HL-60 (cell line): Measurements from ENCODE around the gene FKRP.

ENCODE experiments used
- DNase-seq, 2 experiments: peaks; one replicate each; pipeline ENCODE4 v3.0.0-alpha.2; 2010 to 2020; ENCODE audit warnings: low read depth in 1 of 2, low spot score in 1 of 2
- H3K27ac ChIP-seq: fragments of 250-450 bp; sonication (Bioruptor Pico); replicated peaks from 2 replicates; pipeline ENCODE4 v1.5.1; 2020; ENCODE audit warnings: mild to moderate bottlenecking, moderate library complexity
- H3K27me3 ChIP-seq: fragments of 250-450 bp; sonication (Bioruptor Pico); 2 replicates; pipeline ENCODE4 v1.5.1; 2021; ENCODE audit warnings: mild to moderate bottlenecking, moderate library complexity; ENCODE audit not compliant: insufficient read depth, poor library complexity, severe bottlenecking
- H3K4me3 ChIP-seq: replicated peaks from 2 replicates; pipeline ENCODE4 v1.5.1; 2011; ENCODE audit warnings: mild to moderate bottlenecking, control low read depth, low read length; ENCODE audit not compliant: insufficient read depth
- GABPA ChIP-seq: IDR thresholded peaks from 2 replicates; pipeline ENCODE4 v1.6.1; 2012; ENCODE audit warnings: low read depth
- POLR2AphosphoS5 ChIP-seq: IDR thresholded peaks from 2 replicates; pipeline ENCODE4 v1.6.1; 2012; ENCODE audit warnings: low read depth
- SPI1 ChIP-seq: IDR thresholded peaks from 2 replicates; pipeline ENCODE4 v1.6.1; 2012; ENCODE audit warnings: low read depth, mild to moderate bottlenecking, borderline replicate concordance
- TF ChIP-seq, protein P1 (sequence below): IDR thresholded peaks from one replicate; pipeline ENCODE4 v1.5.1; 2011; ENCODE audit warnings: low read length, control low read depth, inconsistent platforms; ENCODE audit not compliant: insufficient read depth
- TF ChIP-seq, protein P2 (sequence below): IDR thresholded peaks from 2 replicates; pipeline ENCODE4 v1.6.1; 2012; ENCODE audit warnings: low read depth; ENCODE audit not compliant: insufficient replicate concordance

Gene FKRP

DNA sequence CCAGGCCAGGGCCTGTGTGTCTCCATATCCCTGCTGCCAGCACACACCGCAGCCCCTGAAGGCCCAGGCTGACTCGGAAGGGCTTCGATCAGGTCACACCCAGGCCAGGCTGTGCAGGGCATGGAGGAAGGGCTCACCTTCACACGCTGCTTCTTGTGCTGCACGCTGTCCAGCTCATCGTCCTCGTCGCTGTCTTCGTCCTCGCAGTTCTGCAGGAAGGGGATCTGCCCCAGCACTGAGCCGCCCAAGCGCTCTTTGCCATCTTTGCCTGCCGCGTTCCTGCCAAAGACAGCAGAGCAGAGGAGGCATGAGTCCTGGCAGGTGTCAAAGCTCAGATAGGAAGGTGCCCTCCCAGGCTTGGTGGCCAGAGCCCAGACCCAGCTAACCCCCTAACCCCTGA lies 15.3 kb upstream of the FKRP start:
- no peak for TF ChIP-seq GABPA
- TF ChIP-seq, protein P1, sequence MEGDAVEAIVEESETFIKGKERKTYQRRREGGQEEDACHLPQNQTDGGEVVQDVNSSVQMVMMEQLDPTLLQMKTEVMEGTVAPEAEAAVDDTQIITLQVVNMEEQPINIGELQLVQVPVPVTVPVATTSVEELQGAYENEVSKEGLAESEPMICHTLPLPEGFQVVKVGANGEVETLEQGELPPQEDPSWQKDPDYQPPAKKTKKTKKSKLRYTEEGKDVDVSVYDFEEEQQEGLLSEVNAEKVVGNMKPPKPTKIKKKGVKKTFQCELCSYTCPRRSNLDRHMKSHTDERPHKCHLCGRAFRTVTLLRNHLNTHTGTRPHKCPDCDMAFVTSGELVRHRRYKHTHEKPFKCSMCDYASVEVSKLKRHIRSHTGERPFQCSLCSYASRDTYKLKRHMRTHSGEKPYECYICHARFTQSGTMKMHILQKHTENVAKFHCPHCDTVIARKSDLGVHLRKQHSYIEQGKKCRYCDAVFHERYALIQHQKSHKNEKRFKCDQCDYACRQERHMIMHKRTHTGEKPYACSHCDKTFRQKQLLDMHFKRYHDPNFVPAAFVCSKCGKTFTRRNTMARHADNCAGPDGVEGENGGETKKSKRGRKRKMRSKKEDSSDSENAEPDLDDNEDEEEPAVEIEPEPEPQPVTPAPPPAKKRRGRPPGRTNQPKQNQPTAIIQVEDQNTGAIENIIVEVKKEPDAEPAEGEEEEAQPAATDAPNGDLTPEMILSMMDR, result no peak
- TF ChIP-seq, protein P2, sequence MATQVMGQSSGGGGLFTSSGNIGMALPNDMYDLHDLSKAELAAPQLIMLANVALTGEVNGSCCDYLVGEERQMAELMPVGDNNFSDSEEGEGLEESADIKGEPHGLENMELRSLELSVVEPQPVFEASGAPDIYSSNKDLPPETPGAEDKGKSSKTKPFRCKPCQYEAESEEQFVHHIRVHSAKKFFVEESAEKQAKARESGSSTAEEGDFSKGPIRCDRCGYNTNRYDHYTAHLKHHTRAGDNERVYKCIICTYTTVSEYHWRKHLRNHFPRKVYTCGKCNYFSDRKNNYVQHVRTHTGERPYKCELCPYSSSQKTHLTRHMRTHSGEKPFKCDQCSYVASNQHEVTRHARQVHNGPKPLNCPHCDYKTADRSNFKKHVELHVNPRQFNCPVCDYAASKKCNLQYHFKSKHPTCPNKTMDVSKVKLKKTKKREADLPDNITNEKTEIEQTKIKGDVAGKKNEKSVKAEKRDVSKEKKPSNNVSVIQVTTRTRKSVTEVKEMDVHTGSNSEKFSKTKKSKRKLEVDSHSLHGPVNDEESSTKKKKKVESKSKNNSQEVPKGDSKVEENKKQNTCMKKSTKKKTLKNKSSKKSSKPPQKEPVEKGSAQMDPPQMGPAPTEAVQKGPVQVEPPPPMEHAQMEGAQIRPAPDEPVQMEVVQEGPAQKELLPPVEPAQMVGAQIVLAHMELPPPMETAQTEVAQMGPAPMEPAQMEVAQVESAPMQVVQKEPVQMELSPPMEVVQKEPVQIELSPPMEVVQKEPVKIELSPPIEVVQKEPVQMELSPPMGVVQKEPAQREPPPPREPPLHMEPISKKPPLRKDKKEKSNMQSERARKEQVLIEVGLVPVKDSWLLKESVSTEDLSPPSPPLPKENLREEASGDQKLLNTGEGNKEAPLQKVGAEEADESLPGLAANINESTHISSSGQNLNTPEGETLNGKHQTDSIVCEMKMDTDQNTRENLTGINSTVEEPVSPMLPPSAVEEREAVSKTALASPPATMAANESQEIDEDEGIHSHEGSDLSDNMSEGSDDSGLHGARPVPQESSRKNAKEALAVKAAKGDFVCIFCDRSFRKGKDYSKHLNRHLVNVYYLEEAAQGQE, result no peak
- no peak for TF ChIP-seq SPI1
- TF ChIP-seq POLR2AphosphoS5, result no peak
- no peak overlapping the region for H3K27ac ChIP-seq

DNA sequence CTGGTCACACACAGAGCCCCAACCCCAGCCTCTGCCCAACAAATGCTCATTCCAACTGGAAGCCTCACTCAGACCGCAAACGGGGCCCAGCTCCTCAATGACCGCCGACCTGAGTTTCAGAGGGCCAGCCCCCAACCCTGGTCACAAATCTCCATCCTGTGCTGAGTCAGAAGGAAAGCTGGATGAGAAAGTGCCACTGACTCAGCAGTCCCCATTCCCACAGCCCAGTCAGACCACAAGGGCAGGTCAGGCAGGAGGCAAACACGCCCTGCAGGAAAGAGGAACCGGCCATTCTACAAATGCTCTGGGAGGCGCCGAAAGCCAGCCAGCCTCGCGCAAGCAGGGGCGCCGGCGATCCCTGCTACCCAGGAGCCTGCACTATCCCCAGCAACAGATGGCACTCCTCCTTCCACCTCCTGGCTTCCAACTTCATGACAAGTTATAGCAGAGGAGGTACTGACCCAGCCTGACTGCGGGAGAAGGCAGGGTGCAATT lies 14.8 kb upstream of the FKRP start:
- H3K27ac ChIP-seq, result no peak overlapping the region
- peak in 1 of 2 experiments; percentile 86 for DNase-seq
- H3K27me3 ChIP-seq, result no peaks in the 10 kb centered on the region
- H3K4me3 ChIP-seq, result no peak overlapping the region
- TF ChIP-seq SPI1 (peak; percentile 94), GABPA (no peak), POLR2AphosphoS5 (0 out of 2 replicates have a peak, but pooled peaks have one; percentile 3)
- TF ChIP-seq, protein P2, result no peak
- TF ChIP-seq, protein P1, result no peak

More for the DNA sequence above, 15.3 kb upstream of the FKRP start:
- DNase-seq, result no peak
- Histone ChIP-seq H3K27me3 (no peaks in the 10 kb centered on the region), H3K4me3 (no peak overlapping the region)

DNA sequence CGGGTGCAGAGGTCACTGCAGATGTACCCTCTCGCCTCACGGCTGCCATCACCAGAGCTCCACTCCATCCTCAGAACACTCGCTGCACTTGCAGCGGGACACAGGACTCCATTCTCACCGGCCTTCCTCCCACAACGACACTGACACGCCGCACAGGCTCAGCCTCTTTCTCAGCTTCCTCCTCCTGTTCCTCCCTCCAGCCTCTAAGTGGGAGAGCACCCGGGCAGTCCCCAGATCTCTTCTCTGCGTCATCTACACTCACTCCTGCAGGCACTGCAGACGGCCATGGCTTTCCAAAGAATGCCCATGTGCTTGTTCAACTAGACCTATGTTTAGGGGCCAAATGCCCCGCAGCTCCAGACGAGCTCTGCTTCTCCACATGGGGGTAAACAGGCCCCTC lies 14.3 kb upstream of the FKRP start:
- Histone ChIP-seq H3K27me3 (no peaks in the 10 kb centered on the region), H3K27ac (no peak overlapping the region), H3K4me3 (no peak overlapping the region)
- TF ChIP-seq, protein P2, result no peak
- no peak for TF ChIP-seq GABPA
- no peak for TF ChIP-seq POLR2AphosphoS5
- TF ChIP-seq, protein P1, result no peak
- TF ChIP-seq SPI1, result peak; percentile 15; the same call in 1 of the 2 replicates
- peak in 1 of 2 experiments; percentile 72 for DNase-seq
